HepG2 (cell line): Measurements from ENCODE around the gene GDAP1L1. TPM values are rescaled to one million over a fixed set of nuclear protein-coding genes. Genes with fewer than 3 reads are reported as not detected.
A peak's percentile ranks its signal among the peaks of the same experiment; 100 is the strongest.

Experiments used
- ATF2 ChIP-seq: sonication (generic); formaldehyde crosslinking; IDR thresholded peaks from 2 replicates; pipeline ENCODE4 v1.4.0; 2020; ENCODE audit warnings: missing genetic modification reagents
- BORCS8-MEF2B ChIP-seq: sonication (generic); formaldehyde crosslinking; IDR thresholded peaks from 2 replicates; pipeline ENCODE4 v1.8.0; 2022; ENCODE audit warnings: mild to moderate bottlenecking, missing genetic modification reagents
- E2F5 ChIP-seq: sonication (generic); formaldehyde crosslinking; conservative IDR thresholded peaks from 2 replicates; pipeline ENCODE4 v1.4.0; 2020; ENCODE audit warnings: missing genetic modification reagents
- FOXA1 ChIP-seq, 2 experiments: fragments of 450-650 bp in 1 of 2; sonication (generic) in 1 of 2; formaldehyde crosslinking in 1 of 2; IDR thresholded peaks; 2 replicates each; pipeline versions ENCODE4 v1.4.0 to v1.6.1; 2016 to 2020; ENCODE audit warnings: missing genetic modification reagents in 1 of 2
- FOXC1 ChIP-seq: sonication (generic); formaldehyde crosslinking; IDR thresholded peaks from 2 replicates; pipeline ENCODE4 v1.8.0; 2022; ENCODE audit warnings: mild to moderate bottlenecking, missing genetic modification reagents, borderline replicate concordance
- GFI1 ChIP-seq: sonication (generic); formaldehyde crosslinking; IDR thresholded peaks from 2 replicates; pipeline ENCODE4 v1.5.0; 2020; ENCODE audit warnings: missing genetic modification reagents, mild to moderate bottlenecking, borderline replicate concordance
- HNRNPUL1 ChIP-seq: fragments of 200-400 bp; formaldehyde crosslinking; IDR thresholded peaks from 2 replicates; pipeline ENCODE4 v1.6.1; 2017; ENCODE audit warnings: low read depth, mild to moderate bottlenecking, low read length, moderate library complexity
- JUNB ChIP-seq: sonication (generic); formaldehyde crosslinking; IDR thresholded peaks from 2 replicates; pipeline ENCODE4 v1.8.0; 2022; ENCODE audit warnings: missing genetic modification reagents, mild to moderate bottlenecking, borderline replicate concordance
- KLF15 ChIP-seq: sonication (generic); formaldehyde crosslinking; IDR thresholded peaks from 2 replicates; pipeline ENCODE4 v1.8.1; 2023; ENCODE audit warnings: borderline replicate concordance, mild to moderate bottlenecking, inconsistent platforms, missing genetic modification reagents, mixed read lengths
- KLF9 ChIP-seq: IDR thresholded peaks from 2 replicates; pipeline ENCODE4 v1.6.1; 2016; ENCODE audit warnings: low read depth
- MEF2D ChIP-seq: sonication (generic); formaldehyde crosslinking; IDR thresholded peaks from 2 replicates; pipeline ENCODE4 v1.5.1; 2020; ENCODE audit warnings: mild to moderate bottlenecking, missing genetic modification reagents
- RFXAP ChIP-seq: sonication (generic); formaldehyde crosslinking; IDR thresholded peaks from 2 replicates; pipeline ENCODE4 v1.4.0; 2020; ENCODE audit warnings: missing genetic modification reagents, borderline replicate concordance
- SOX13 ChIP-seq, 3 experiments: fragments of 450-650 bp in 1 of 3; sonication (generic) in 1 of 3; formaldehyde crosslinking in 1 of 3; IDR thresholded peaks in 2 of 3; conservative IDR thresholded peaks in 1 of 3; 2 replicates each; pipeline versions ENCODE4 v1.5.0 to v1.6.1; 2016 to 2020; ENCODE audit warnings: antibody characterized with exemption in 1 of 3, mild to moderate bottlenecking in 1 of 3, missing compliant biosample characterization in 1 of 3, missing genetic modification reagents in 1 of 3, moderate library complexity in 1 of 3
- SOX5 ChIP-seq: IDR thresholded peaks from 2 replicates; pipeline ENCODE4 v1.6.1; 2016; ENCODE audit warnings: borderline replicate concordance
- SP1 ChIP-seq, 2 experiments: fragments of 450-650 bp in 1 of 2; sonication (generic) in 1 of 2; formaldehyde crosslinking in 1 of 2; IDR thresholded peaks; 2 replicates each; pipeline versions ENCODE4 v1.4.0 to v1.6.1; 2016 to 2020; ENCODE audit warnings: missing genetic modification reagents in 1 of 2
- STAT5B ChIP-seq: sonication (generic); formaldehyde crosslinking; IDR thresholded peaks from 2 replicates; pipeline ENCODE4 v1.4.0; 2020; ENCODE audit warnings: missing genetic modification reagents
- TFDP2 ChIP-seq: sonication (generic); formaldehyde crosslinking; IDR thresholded peaks from 2 replicates; pipeline ENCODE4 v1.4.0; 2020; ENCODE audit warnings: missing genetic modification reagents
- ZBTB34 ChIP-seq: sonication (generic); formaldehyde crosslinking; IDR thresholded peaks from 2 replicates; pipeline ENCODE4 v1.8.0; 2022; ENCODE audit warnings: mild to moderate bottlenecking, missing genetic modification reagents
- ZBTB7A ChIP-seq: sonication (generic); formaldehyde crosslinking; IDR thresholded peaks from 2 replicates; pipeline ENCODE4 v1.8.0; 2022; ENCODE audit warnings: mild to moderate bottlenecking, missing genetic modification reagents
- ZNF597 ChIP-seq: sonication (generic); formaldehyde crosslinking; IDR thresholded peaks from 2 replicates; pipeline ENCODE4 v1.5.0; 2020; ENCODE audit warnings: missing genetic modification reagents
- ZNF747 ChIP-seq: sonication (generic); formaldehyde crosslinking; IDR thresholded peaks from 2 replicates; pipeline ENCODE4 v1.8.1; 2023; ENCODE audit warnings: missing genetic modification reagents, mild to moderate bottlenecking, borderline replicate concordance
- polyA plus RNA-seq, 8 experiments: library from polyadenylated mRNA; depleted of rRNA in 3 of 8; stranded (reverse) in 7 of 8; unstranded in 1 of 8; fragments of >200 nt; fragmentation: Illumina TruSeq in 4 of 8; extraction: Trizol in 4 of 8; gene quantifications; 2 replicates each; pipeline versions ENCODE4 v1.2.1 to v1.2.3, GENCODE V29; 2011 to 2016; ENCODE audit warnings: low read depth in 4 of 8, missing spikeins in 1 of 8, mixed read lengths in 1 of 8; ENCODE audit not compliant: insufficient read depth in 1 of 8
- total RNA-seq, 5 experiments: library from RNA; depleted of rRNA; stranded (reverse); fragments of >200 nt; fragmentation: Illumina TruSeq; extraction: Trizol; gene quantifications; 2 replicates each; pipeline ENCODE4 v1.2.3, GENCODE V29; 2016; ENCODE audit warnings: low read depth in 1 of 5

Gene GDAP1L1
- total and polyA plus RNA-seq, 2 of the 13 experiments (the other 11 are each of a cell fraction or from before 2014, with no cell fraction given): 0.04 TPM; not detected in 1

- TF ChIP-seq STAT5B (CRISPR knock-in tag): no peak
- TF ChIP-seq SOX5 (CRISPR knock-in tag): peak; percentile 36; the same call in 1 of the 2 replicates
- TF ChIP-seq SP1 (IDR thresholded peaks at IDR 0.05): no peak
- no peak for TF ChIP-seq SP1 (CRISPR knock-in tag; IDR thresholded peaks at IDR 0.05)
- TF ChIP-seq E2F5: no peak
- no peak for TF ChIP-seq JUNB (CRISPR knock-in tag)
- no peak for TF ChIP-seq BORCS8-MEF2B (CRISPR knock-in tag)
- no peak for TF ChIP-seq GFI1 (CRISPR knock-in tag)
- no peak for TF ChIP-seq KLF15 (CRISPR knock-in tag)
- no peak for TF ChIP-seq SOX13 (IDR thresholded peaks at IDR 0.05)
- TF ChIP-seq SOX13 (CRISPR knock-in tag; conservative IDR thresholded peaks at IDR 0.05 in 1 of 2, IDR thresholded peaks at IDR 0.05 in 1 of 2): peak in 1 of 2 experiments; percentile 67; a peak in 2 of 4 replicates
- TF ChIP-seq FOXA1 (IDR thresholded peaks at IDR 0.05): no peak
- peak; percentile 79 for TF ChIP-seq FOXA1 (CRISPR knock-in tag; IDR thresholded peaks at IDR 0.05)
- no peak for TF ChIP-seq RFXAP (CRISPR knock-in tag)
- TF ChIP-seq ZNF747: no peak; the same call in 1 of the 2 replicates
- no peak for TF ChIP-seq ZNF597 (CRISPR knock-in tag)
- no peak for TF ChIP-seq MEF2D (CRISPR knock-in tag)
- no peak for TF ChIP-seq ATF2 (CRISPR knock-in tag)
- no peak for TF ChIP-seq HNRNPUL1
- TF ChIP-seq KLF9 (CRISPR knock-in tag): no peak
- no peak for TF ChIP-seq ZBTB7A (CRISPR knock-in tag)
- TF ChIP-seq ZBTB34 (CRISPR knock-in tag): no peak
- TF ChIP-seq TFDP2: no peak
- 0 out of 2 replicates have a peak, but pooled peaks have one; percentile 16 for TF ChIP-seq FOXC1 (CRISPR knock-in tag)
Observed at GRCh38 chr20:44287272-44288097, 40.4 kb downstream of the GDAP1L1 start (continued).
